GM23338 (cell line): ENCODE data around the gene BDH1. TPM values are rescaled to one million over a fixed set of nuclear protein-coding genes. Genes with fewer than 3 reads are reported as not detected.
"Not testable (repeated sequence)": the region's sequence is repeated elsewhere in the genome, so short reads cannot be mapped to it uniquely, and the experiment has no call there.

ENCODE experiments used
- ATAC-seq: fragments of 200-7000 bp; cut with Tn5 transposase; 3 replicates; pipeline ENCODE4 v1.9.1; 2020
- DNase-seq: peaks from one replicate; pipeline ENCODE4 v3.0.0-alpha.2; 2015; ENCODE audit warnings: low spot score
- H2AFZ ChIP-seq: fragments of 200-600 bp; sonication (generic); 2 replicates; pipeline ENCODE4 v1.8.0; 2016; ENCODE audit warnings: antibody characterized with exemption, mild to moderate bottlenecking, moderate library complexity
- H3F3A ChIP-seq: fragments of 200-600 bp; sonication (generic); replicated peaks from 2 replicates; pipeline ENCODE4 v1.8.0; 2017; ENCODE audit warnings: antibody characterized with exemption, mixed run types, low read depth
- H3K27ac ChIP-seq: fragments of 200-600 bp; sonication (generic); 2 replicates; pipeline ENCODE4 v1.6.1; 2016; ENCODE audit warnings: low read depth
- H3K27me3 ChIP-seq: fragments of 200-600 bp; sonication (generic); 2 replicates; pipeline ENCODE4 v1.8.0; 2016; ENCODE audit warnings: mild to moderate bottlenecking, mixed run types, moderate library complexity; ENCODE audit not compliant: insufficient read depth
- H3K36me3 ChIP-seq: fragments of 200-600 bp; sonication (generic); 2 replicates; pipeline ENCODE4 v1.8.0; 2016; ENCODE audit warnings: mild to moderate bottlenecking; ENCODE audit not compliant: insufficient read depth
- H3K4me1 ChIP-seq: fragments of 200-600 bp; sonication (generic); 2 replicates; pipeline ENCODE4 v1.8.0; 2016; ENCODE audit warnings: mild to moderate bottlenecking, moderate library complexity; ENCODE audit not compliant: insufficient read depth
- H3K4me2 ChIP-seq: fragments of 200-600 bp; sonication (generic); 2 replicates; pipeline ENCODE4 v1.7.1; 2017; ENCODE audit warnings: mixed run types
- H3K4me3 ChIP-seq: fragments of 200-600 bp; sonication (generic); 2 replicates; pipeline ENCODE4 v1.6.1; 2016; ENCODE audit warnings: mixed run types
- H3K79me2 ChIP-seq: fragments of 200-600 bp; sonication (generic); replicated peaks from 2 replicates; pipeline ENCODE4 v1.8.0; 2017; ENCODE audit warnings: mild to moderate bottlenecking; ENCODE audit not compliant: insufficient read depth
- H3K9me2 ChIP-seq: fragments of 200-600 bp; sonication (generic); 2 replicates; pipeline ENCODE4 v1.8.0; 2017; ENCODE audit not compliant: insufficient read depth
- H4K20me1 ChIP-seq: fragments of 200-600 bp; sonication (generic); replicated peaks from 2 replicates; pipeline ENCODE4 v1.8.0; 2017; ENCODE audit warnings: mild to moderate bottlenecking; ENCODE audit not compliant: insufficient read depth
- H3K27ac Mint-ChIP-seq: 2 replicates; pipeline ENCODE4 v1.8.0; 2020; ENCODE audit warnings: inconsistent platforms, mild to moderate bottlenecking, moderate library complexity, mixed read lengths
- H3K27me3 Mint-ChIP-seq: 3 replicates; pipeline ENCODE4 v1.8.0; 2022; ENCODE audit warnings: low read depth, mild to moderate bottlenecking, moderate library complexity, mixed read lengths, inconsistent platforms; ENCODE audit not compliant: insufficient read depth, poor library complexity
- H3K36me3 Mint-ChIP-seq: 3 replicates; pipeline ENCODE4 v1.8.0; 2021; ENCODE audit warnings: low read depth, mild to moderate bottlenecking, inconsistent platforms, moderate library complexity, mixed read lengths
- H3K4me1 Mint-ChIP-seq: 3 replicates; pipeline ENCODE4 v1.8.0; 2020; ENCODE audit warnings: mild to moderate bottlenecking, inconsistent platforms, mixed read lengths
- H3K4me3 Mint-ChIP-seq: 3 replicates; pipeline ENCODE4 v1.8.0; 2021; ENCODE audit warnings: moderate library complexity, mild to moderate bottlenecking, inconsistent platforms, mixed read lengths
- H3K9me3 Mint-ChIP-seq: 3 replicates; pipeline ENCODE4 v1.8.0; 2020; ENCODE audit warnings: moderate library complexity, mild to moderate bottlenecking, inconsistent platforms, mixed read lengths
- CREB1 ChIP-seq: fragments of 250-450 bp; sonication (Bioruptor Pico); IDR thresholded peaks from 2 replicates; pipeline ENCODE4 v1.5.0; 2020; ENCODE audit warnings: low read depth, mild to moderate bottlenecking, moderate library complexity
- EZH2 ChIP-seq: fragments of 200-600 bp; sonication (generic); IDR thresholded peaks from one replicate; pipeline ENCODE4 v1.8.0; 2017; ENCODE audit warnings: antibody characterized with exemption, mild to moderate bottlenecking, low read depth; ENCODE audit not compliant: unreplicated experiment
- JUNB ChIP-seq: IDR thresholded peaks from one replicate; pipeline ENCODE4 v1.6.1; 2016; ENCODE audit warnings: antibody characterized with exemption; ENCODE audit not compliant: unreplicated experiment
- NANOG ChIP-seq: IDR thresholded peaks from 2 replicates; pipeline ENCODE4 v1.6.1; 2016; ENCODE audit warnings: antibody characterized with exemption, borderline replicate concordance
- STAT1 ChIP-seq: IDR thresholded peaks from one replicate; pipeline ENCODE4 v1.6.1; 2016; ENCODE audit warnings: antibody characterized with exemption; ENCODE audit not compliant: unreplicated experiment
- ZNF114 ChIP-seq: fragments of 250-450 bp; sonication (Bioruptor Pico); IDR thresholded peaks from 2 replicates; pipeline ENCODE4 v1.5.0; 2020; ENCODE audit warnings: mild to moderate bottlenecking, moderate library complexity
- polyA plus RNA-seq: library from polyadenylated mRNA; unstranded; fragments of >200 nt; fragmentation: Nextera tagmentation; extraction: Ambion mirVana; gene quantifications from 2 replicates; pipeline ENCODE4 v1.2.1, GENCODE V29; 2016
- total RNA-seq: library from RNA; depleted of rRNA; stranded (reverse); fragments of >200 nt; shearing (Covaris generic); gene quantifications from 2 replicates; pipeline ENCODE4 v1.2.3, GENCODE V29; 2014
- TF ChIP-seq, protein P1 (sequence below), 2 experiments: fragments of 200-600 bp in 1 of 2; sonication (generic) in 1 of 2; conservative IDR thresholded peaks; 2 replicates each; pipeline versions ENCODE4 v1.5.1 to v1.6.1; 2016 to 2017; ENCODE audit warnings: antibody characterized with exemption in 2 of 2, low read depth in 2 of 2, mild to moderate bottlenecking in 2 of 2, moderate library complexity in 1 of 2
- TF ChIP-seq, protein P2 (sequence below): IDR thresholded peaks from one replicate; pipeline ENCODE4 v1.6.1; 2018; ENCODE audit warnings: antibody characterized with exemption; ENCODE audit not compliant: unreplicated experiment

Gene BDH1
- total and polyA plus RNA-seq, 2 experiments from 2014 or later, result 18.1 to 19.3 TPM

DNA sequence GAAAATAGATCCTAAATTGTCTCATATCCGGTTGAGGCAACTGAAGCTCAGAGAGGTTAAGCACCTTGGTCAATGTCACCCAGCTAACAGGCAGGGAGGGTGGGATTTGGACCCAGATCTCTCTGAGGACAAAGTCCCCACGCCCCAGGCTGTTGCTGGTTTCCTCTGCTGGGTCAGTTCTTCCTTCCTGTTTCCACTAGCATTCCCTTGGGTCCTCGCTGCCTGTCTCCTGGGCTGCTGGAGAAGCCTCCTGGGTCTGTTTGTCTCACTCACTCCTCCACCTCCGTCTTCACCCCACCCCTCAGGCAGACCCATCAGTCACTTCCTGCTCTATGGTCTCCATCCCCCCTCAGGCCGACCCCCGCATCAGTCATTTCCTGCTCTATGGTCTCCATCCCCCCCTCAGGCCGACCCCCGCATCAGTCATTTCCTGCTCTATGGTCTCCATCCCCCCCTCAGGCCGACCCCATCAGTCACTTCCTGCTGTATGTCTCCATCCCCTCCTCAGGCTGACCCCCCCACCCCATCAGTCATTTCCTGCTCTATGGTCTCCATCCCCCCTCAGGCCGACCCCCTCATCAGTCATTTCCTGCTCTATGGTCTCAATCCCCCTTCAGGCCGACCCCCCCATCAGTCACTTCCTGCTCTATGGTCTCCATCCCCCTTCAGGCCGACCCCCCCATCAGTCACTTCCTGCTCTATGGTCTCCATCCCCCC, 38.7 kb downstream of the BDH1 start:
- not testable (repeated sequence) for H3K27me3 Mint-ChIP-seq, H3K9me2 ChIP-seq, H3K4me2 ChIP-seq, H3K27ac ChIP-seq, H3F3A ChIP-seq, H3K4me3 Mint-ChIP-seq, H3K9me3 Mint-ChIP-seq, ATAC-seq, H3K4me3 ChIP-seq, H2AFZ ChIP-seq, DNase-seq, H3K36me3 ChIP-seq, H4K20me1 ChIP-seq, H3K27me3 ChIP-seq, H3K79me2 ChIP-seq
- Mint-ChIP-seq H3K36me3 (peaks cover 33% of the 10 kb centered on the region), H3K4me1 (peaks cover 61% of the 10 kb centered on the region), H3K27ac (0 out of 2 replicates have a peak overlapping the region, but pooled peaks have one; percentile 1)
- H3K4me1 ChIP-seq, result peaks cover 11% of the 10 kb centered on the region; the same call in 1 of the 2 replicates

DNA sequence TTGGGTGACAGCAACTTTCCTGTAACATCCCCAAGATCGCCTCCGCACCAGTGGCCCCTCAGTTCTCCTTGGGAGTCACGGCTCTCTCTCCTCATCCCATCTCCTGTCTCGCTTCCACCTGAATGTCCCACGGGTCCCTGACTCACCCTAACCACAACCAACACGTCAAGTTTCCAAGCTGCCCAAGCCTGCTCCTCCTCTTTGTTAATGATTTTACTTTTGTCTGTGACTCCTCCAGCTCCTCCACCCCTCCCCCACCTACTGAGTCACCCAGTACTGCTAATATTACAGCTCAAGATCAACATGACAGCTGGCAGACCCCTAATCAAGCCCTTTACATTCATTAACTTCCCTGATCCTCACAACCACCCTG, 39.3 kb downstream of the BDH1 start:
- Histone ChIP-seq H3K27me3 (no peaks in the 10 kb centered on the region), H3K4me3 (no peak overlapping the region), H3K36me3 (no peaks in the 10 kb centered on the region), H3K79me2 (no peaks in the 10 kb centered on the region), H3K4me1 (peaks cover 11% of the 10 kb centered on the region; the same call in 1 of the 2 replicates), H2AFZ (no peak overlapping the region), H4K20me1 (no peaks in the 10 kb centered on the region), H3K27ac (no peak overlapping the region), H3F3A (no peaks in the 10 kb centered on the region; the same call in 1 of the 2 replicates), H3K4me2 (no peak overlapping the region), H3K9me2 (no peaks in the 10 kb centered on the region)
- Mint-ChIP-seq H3K27ac (0 out of 2 replicates have a peak overlapping the region, but pooled peaks have one; percentile 1), H3K4me3 (no peak overlapping the region), H3K27me3 (peaks cover 4% of the 10 kb centered on the region), H3K4me1 (peaks cover 56% of the 10 kb centered on the region), H3K9me3 (peaks cover 7% of the 10 kb centered on the region), H3K36me3 (peaks cover 37% of the 10 kb centered on the region)
- DNase-seq, result no peak
- ATAC-seq, result no peak
- TF ChIP-seq, protein P1, sequence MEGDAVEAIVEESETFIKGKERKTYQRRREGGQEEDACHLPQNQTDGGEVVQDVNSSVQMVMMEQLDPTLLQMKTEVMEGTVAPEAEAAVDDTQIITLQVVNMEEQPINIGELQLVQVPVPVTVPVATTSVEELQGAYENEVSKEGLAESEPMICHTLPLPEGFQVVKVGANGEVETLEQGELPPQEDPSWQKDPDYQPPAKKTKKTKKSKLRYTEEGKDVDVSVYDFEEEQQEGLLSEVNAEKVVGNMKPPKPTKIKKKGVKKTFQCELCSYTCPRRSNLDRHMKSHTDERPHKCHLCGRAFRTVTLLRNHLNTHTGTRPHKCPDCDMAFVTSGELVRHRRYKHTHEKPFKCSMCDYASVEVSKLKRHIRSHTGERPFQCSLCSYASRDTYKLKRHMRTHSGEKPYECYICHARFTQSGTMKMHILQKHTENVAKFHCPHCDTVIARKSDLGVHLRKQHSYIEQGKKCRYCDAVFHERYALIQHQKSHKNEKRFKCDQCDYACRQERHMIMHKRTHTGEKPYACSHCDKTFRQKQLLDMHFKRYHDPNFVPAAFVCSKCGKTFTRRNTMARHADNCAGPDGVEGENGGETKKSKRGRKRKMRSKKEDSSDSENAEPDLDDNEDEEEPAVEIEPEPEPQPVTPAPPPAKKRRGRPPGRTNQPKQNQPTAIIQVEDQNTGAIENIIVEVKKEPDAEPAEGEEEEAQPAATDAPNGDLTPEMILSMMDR (conservative IDR thresholded peaks at IDR 0.05; ENCODE audit: low read depth in 2 of 2), result no peak
- no peak for TF ChIP-seq JUNB
- no peak for TF ChIP-seq CREB1 (CRISPR knock-in tag)
- TF ChIP-seq EZH2, result no peak
- TF ChIP-seq NANOG, result no peak
- TF ChIP-seq, protein P2, sequence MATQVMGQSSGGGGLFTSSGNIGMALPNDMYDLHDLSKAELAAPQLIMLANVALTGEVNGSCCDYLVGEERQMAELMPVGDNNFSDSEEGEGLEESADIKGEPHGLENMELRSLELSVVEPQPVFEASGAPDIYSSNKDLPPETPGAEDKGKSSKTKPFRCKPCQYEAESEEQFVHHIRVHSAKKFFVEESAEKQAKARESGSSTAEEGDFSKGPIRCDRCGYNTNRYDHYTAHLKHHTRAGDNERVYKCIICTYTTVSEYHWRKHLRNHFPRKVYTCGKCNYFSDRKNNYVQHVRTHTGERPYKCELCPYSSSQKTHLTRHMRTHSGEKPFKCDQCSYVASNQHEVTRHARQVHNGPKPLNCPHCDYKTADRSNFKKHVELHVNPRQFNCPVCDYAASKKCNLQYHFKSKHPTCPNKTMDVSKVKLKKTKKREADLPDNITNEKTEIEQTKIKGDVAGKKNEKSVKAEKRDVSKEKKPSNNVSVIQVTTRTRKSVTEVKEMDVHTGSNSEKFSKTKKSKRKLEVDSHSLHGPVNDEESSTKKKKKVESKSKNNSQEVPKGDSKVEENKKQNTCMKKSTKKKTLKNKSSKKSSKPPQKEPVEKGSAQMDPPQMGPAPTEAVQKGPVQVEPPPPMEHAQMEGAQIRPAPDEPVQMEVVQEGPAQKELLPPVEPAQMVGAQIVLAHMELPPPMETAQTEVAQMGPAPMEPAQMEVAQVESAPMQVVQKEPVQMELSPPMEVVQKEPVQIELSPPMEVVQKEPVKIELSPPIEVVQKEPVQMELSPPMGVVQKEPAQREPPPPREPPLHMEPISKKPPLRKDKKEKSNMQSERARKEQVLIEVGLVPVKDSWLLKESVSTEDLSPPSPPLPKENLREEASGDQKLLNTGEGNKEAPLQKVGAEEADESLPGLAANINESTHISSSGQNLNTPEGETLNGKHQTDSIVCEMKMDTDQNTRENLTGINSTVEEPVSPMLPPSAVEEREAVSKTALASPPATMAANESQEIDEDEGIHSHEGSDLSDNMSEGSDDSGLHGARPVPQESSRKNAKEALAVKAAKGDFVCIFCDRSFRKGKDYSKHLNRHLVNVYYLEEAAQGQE, result no peak
- no peak for TF ChIP-seq ZNF114 (CRISPR knock-in tag)
- TF ChIP-seq STAT1, result no peak
